Thyroid gland (tissue), 4 donors: ENCODE results near the gene APBA3.

Experiments used
- CTCF ChIP-seq, 6 experiments: fragments of 200-600 bp in 3 of 6; fragments of 450-650 bp in 3 of 6; sonication (generic) in 3 of 6; IDR thresholded peaks; one replicate each; pipeline ENCODE4 v1.5.1; 2016 to 2019; ENCODE audit warnings: antibody characterized with exemption in 6 of 6, mild to moderate bottlenecking in 2 of 6, inconsistent platforms in 1 of 6, moderate library complexity in 1 of 6
- POLR2A ChIP-seq, 2 donors: fragments of 450-650 bp; IDR thresholded peaks; one replicate each; pipeline ENCODE4 v1.6.1; 2017; ENCODE audit warnings: antibody characterized with exemption in 2 of 2, mild to moderate bottlenecking in 2 of 2, moderate library complexity in 1 of 2

GRCh38 chr19:3762501-3763459 lies 1.3 kb upstream of the APBA3 start, which contains the start of gene MRPL54:
- TF ChIP-seq CTCF (IDR thresholded peaks at IDR 0.05): peak in 1 of 6 experiments; percentile 4
- TF ChIP-seq POLR2A (IDR thresholded peaks at IDR 0.05): peak; percentile 65 to 91
